CD14-positive monocyte (primary cell): ENCODE data around the gene PPP1R1B. TPM values are rescaled to one million over a fixed set of nuclear protein-coding genes. Genes with fewer than 3 reads are reported as not detected.

ENCODE experiments used
- DNase-seq, 3 donors: peaks; one replicate each; pipeline ENCODE4 v3.0.0-alpha.2; 2011 to 2022
- H2AFZ ChIP-seq: 2 replicates; pipeline ENCODE4 v1.6.0; 2012; ENCODE audit warnings: mild to moderate bottlenecking, low read depth, low read length, inconsistent platforms; ENCODE audit not compliant: insufficient read depth, poor library complexity, severe bottlenecking
- H3K27ac ChIP-seq, 2 donors: 1 replicate in 1 of 2; 2 replicates in 1 of 2; pipeline ENCODE4 v1.5.1; 2012 to 2013; ENCODE audit warnings: low read length in 2 of 2, control low read depth in 1 of 2, inconsistent platforms in 1 of 2, low read depth in 1 of 2, mild to moderate bottlenecking in 1 of 2
- H3K27me3 ChIP-seq, 2 donors: one replicate each; pipeline versions ENCODE4 v1.6.0 to v1.6.1; 2011 to 2013; ENCODE audit warnings: low read length in 2 of 2; ENCODE audit not compliant: control insufficient read depth in 2 of 2, insufficient read depth in 2 of 2
- H3K36me3 ChIP-seq, 2 donors: replicated peaks in 1 of 2; 1 replicate in 1 of 2; 2 replicates in 1 of 2; pipeline versions ENCODE4 v1.5.1 to v1.6.1; 2012 to 2013; ENCODE audit warnings: low read length in 2 of 2, control low read depth in 1 of 2, inconsistent platforms in 1 of 2, mild to moderate bottlenecking in 1 of 2; ENCODE audit not compliant: insufficient read depth in 2 of 2, control insufficient read depth in 1 of 2
- H3K4me1 ChIP-seq, 2 donors: 1 replicate in 1 of 2; 2 replicates in 1 of 2; pipeline versions ENCODE4 v1.5.1 to v1.6.1; 2012 to 2013; ENCODE audit warnings: low read length in 2 of 2, control low read depth in 1 of 2, inconsistent platforms in 1 of 2, mild to moderate bottlenecking in 1 of 2, moderate library complexity in 1 of 2; ENCODE audit not compliant: insufficient read depth in 2 of 2, control insufficient read depth in 1 of 2
- H3K4me2 ChIP-seq: replicated peaks from 2 replicates; pipeline ENCODE3; 2012; ENCODE audit warnings: low read length, moderate library complexity, mild to moderate bottlenecking; ENCODE audit not compliant: poor library complexity, severe bottlenecking; ENCODE audit errors: extremely low read depth
- H3K4me3 ChIP-seq, 3 experiments: fragments of 200-600 bp in 1 of 3; sonication (generic) in 1 of 3; replicated peaks in 1 of 3; 1 replicate in 2 of 3; 2 replicates in 1 of 3; pipeline ENCODE4 v1.5.1; 2011 to 2013; ENCODE audit warnings: low read length in 3 of 3, mild to moderate bottlenecking in 3 of 3, control low read depth in 2 of 3, low read depth in 2 of 3, inconsistent platforms in 1 of 3, moderate library complexity in 1 of 3
- H3K79me2 ChIP-seq: 2 replicates; pipeline ENCODE4 v1.6.0; 2012; ENCODE audit warnings: mild to moderate bottlenecking, control low read depth, inconsistent platforms, low read length, moderate library complexity; ENCODE audit not compliant: insufficient read depth
- H3K9ac ChIP-seq: 2 replicates; pipeline ENCODE4 v1.6.0; 2017; ENCODE audit warnings: low read length, mild to moderate bottlenecking; ENCODE audit not compliant: insufficient read depth, poor library complexity, severe bottlenecking
- H3K9me3 ChIP-seq, 2 donors: replicated peaks in 1 of 2; 1 replicate in 1 of 2; 2 replicates in 1 of 2; pipeline versions ENCODE4 v1.5.1 to v1.6.1; 2012 to 2013; ENCODE audit warnings: low read length in 2 of 2, control low read depth in 1 of 2; ENCODE audit not compliant: control insufficient read depth in 1 of 2, insufficient read depth in 1 of 2
- H4K20me1 ChIP-seq: 2 replicates; pipeline ENCODE4 v1.6.0; 2012; ENCODE audit warnings: mild to moderate bottlenecking, low read length, control low read depth, moderate library complexity; ENCODE audit not compliant: insufficient read depth
- H3K27ac Mint-ChIP-seq, 7 donors: one replicate each; pipeline ENCODE4 v1.8.0; 2020; ENCODE audit warnings: mild to moderate bottlenecking in 7 of 7, mixed read lengths in 7 of 7, moderate library complexity in 6 of 7, inconsistent platforms in 2 of 7
- H3K27me3 Mint-ChIP-seq, 3 donors: one replicate each; pipeline ENCODE4 v1.8.0; 2021 to 2022; ENCODE audit warnings: low read depth in 3 of 3, mild to moderate bottlenecking in 3 of 3, mixed read lengths in 3 of 3, moderate library complexity in 3 of 3, inconsistent platforms in 1 of 3
- H3K36me3 Mint-ChIP-seq, 2 donors: one replicate each; pipeline ENCODE4 v1.8.0; 2020; ENCODE audit warnings: mixed read lengths in 2 of 2, inconsistent platforms in 1 of 2, mild to moderate bottlenecking in 1 of 2
- H3K4me1 Mint-ChIP-seq: one replicate; pipeline ENCODE4 v1.8.0; 2020; ENCODE audit warnings: mild to moderate bottlenecking, mixed read lengths
- H3K4me3 Mint-ChIP-seq, 2 donors: one replicate each; pipeline ENCODE4 v1.8.0; 2020; ENCODE audit warnings: mild to moderate bottlenecking in 2 of 2, mixed read lengths in 2 of 2, moderate library complexity in 1 of 2
- H3K9me3 Mint-ChIP-seq, 7 donors: one replicate each; pipeline ENCODE4 v1.8.0; 2020 to 2022; ENCODE audit warnings: mixed read lengths in 7 of 7, mild to moderate bottlenecking in 6 of 7, moderate library complexity in 6 of 7, inconsistent platforms in 2 of 7
- WGBS: methylation state at CpG from one replicate; pipeline ENCODE4 v1.1.5; 2013; ENCODE audit warnings: missing lambda C conversion rate; ENCODE audit not compliant: insufficient coverage; 5-methylcytosine and 5-hydroxymethylcytosine counted together
- intact Hi-C, 2 donors: fragments of 100-400 bp; cut with micrococcal nuclease; formaldehyde crosslinking; loops; one replicate each; pipeline versions ENCODE4 v1.15.0 to v1.15.1; 2023
- polyA plus RNA-seq, 3 donors: library from polyadenylated mRNA; depleted of rRNA in 1 of 3; unstranded in 2 of 3; stranded (reverse) in 1 of 3; fragments of 300-500 nt in 2 of 3; fragments of >200 nt in 1 of 3; fragmentation: Illumina TruSeq in 2 of 3; gene quantifications; 1 replicate in 2 of 3; 2 replicates in 1 of 3; pipeline ENCODE4 v1.2.3, GENCODE V29; 2012 to 2021
- TF ChIP-seq, protein P1 (sequence below): fragments of 200-600 bp; IDR thresholded peaks from one replicate; pipeline ENCODE4 v1.8.0; 2022; ENCODE audit warnings: antibody characterized with exemption, mild to moderate bottlenecking

The PPP1R1B gene
- polyA plus RNA-seq, 3 donors, result 0.05 TPM; not detected in 2

- Histone ChIP-seq H3K9ac (no peak overlapping the region), H3K9me3 (no peaks in the 10 kb centered on the region), H3K27me3 (no peaks in the 10 kb centered on the region), H3K79me2 (peaks cover 36% of the 10 kb centered on the region), H3K27ac (peak overlapping the region in 1 of 2 donors; percentile 14), H4K20me1 (peaks cover 94% of the 10 kb centered on the region), H2AFZ (no peak overlapping the region), H3K4me3 (no peak overlapping the region), H3K36me3 (peaks cover 18 to 38% of the 10 kb centered on the region in 2 donors), H3K4me1 (peaks cover 0 to 2% of the 10 kb centered on the region in 2 donors), H3K4me2 (no peak overlapping the region)
- 73% methylated on average over 4 of the region's 8 CpGs for WGBS
- Mint-ChIP-seq H3K4me1 (peaks cover 23% of the 10 kb centered on the region), H3K9me3 (no peaks in the 10 kb centered on the region), H3K27me3 (peaks cover 0 to 3% (median 1%) of the 10 kb centered on the region in 3 donors), H3K4me3 (no peak overlapping the region), H3K27ac (peak overlapping the region in 5 of 7 donors; percentile 3 to 72 (median 41)), H3K36me3 (peaks cover 40 to 50% of the 10 kb centered on the region in 2 donors)
- DNase-seq, result no peak
- TF ChIP-seq, protein P1, sequence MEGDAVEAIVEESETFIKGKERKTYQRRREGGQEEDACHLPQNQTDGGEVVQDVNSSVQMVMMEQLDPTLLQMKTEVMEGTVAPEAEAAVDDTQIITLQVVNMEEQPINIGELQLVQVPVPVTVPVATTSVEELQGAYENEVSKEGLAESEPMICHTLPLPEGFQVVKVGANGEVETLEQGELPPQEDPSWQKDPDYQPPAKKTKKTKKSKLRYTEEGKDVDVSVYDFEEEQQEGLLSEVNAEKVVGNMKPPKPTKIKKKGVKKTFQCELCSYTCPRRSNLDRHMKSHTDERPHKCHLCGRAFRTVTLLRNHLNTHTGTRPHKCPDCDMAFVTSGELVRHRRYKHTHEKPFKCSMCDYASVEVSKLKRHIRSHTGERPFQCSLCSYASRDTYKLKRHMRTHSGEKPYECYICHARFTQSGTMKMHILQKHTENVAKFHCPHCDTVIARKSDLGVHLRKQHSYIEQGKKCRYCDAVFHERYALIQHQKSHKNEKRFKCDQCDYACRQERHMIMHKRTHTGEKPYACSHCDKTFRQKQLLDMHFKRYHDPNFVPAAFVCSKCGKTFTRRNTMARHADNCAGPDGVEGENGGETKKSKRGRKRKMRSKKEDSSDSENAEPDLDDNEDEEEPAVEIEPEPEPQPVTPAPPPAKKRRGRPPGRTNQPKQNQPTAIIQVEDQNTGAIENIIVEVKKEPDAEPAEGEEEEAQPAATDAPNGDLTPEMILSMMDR, result no peak
- intact Hi-C loops, result no loop called here
Observed at GRCh38 chr17:39651923-39652586, 25.3 kb downstream of the PPP1R1B start.

GRCh38 chr17:39652587-39653315 is 26.0 kb downstream of the PPP1R1B start:
- H3K9me3 ChIP-seq, result no peaks in the 10 kb centered on the region
- no peak overlapping the region for H3K9ac ChIP-seq
- no peak overlapping the region for H3K4me3 ChIP-seq
- intact Hi-C loops, result no loop called here
- TF ChIP-seq, protein P1, result no peak
- no peaks in the 10 kb centered on the region for H3K9me3 Mint-ChIP-seq
- peaks cover 0 to 2% of the 10 kb centered on the region in 2 donors for H3K4me1 ChIP-seq
- no peak overlapping the region for H2AFZ ChIP-seq
- peaks cover 0 to 3% (median 1%) of the 10 kb centered on the region in 3 donors for H3K27me3 Mint-ChIP-seq
- H3K4me2 ChIP-seq, result no peak overlapping the region
- peaks cover 44 to 57% of the 10 kb centered on the region in 2 donors for H3K36me3 Mint-ChIP-seq
- H3K27ac ChIP-seq, result peak overlapping the region in 1 of 2 donors; percentile 14
- no peak overlapping the region for H3K4me3 Mint-ChIP-seq
- 81% methylated on average over 6 of the region's 7 CpGs for WGBS
- H3K36me3 ChIP-seq, result peaks cover 23 to 45% of the 10 kb centered on the region in 2 donors
- H3K4me1 Mint-ChIP-seq, result peaks cover 23% of the 10 kb centered on the region
- DNase-seq, result no peak
- H4K20me1 ChIP-seq, result peaks cover 93% of the 10 kb centered on the region
- peak overlapping the region in 4 of 7 donors; percentile 3 to 69 (median 26) for H3K27ac Mint-ChIP-seq
- H3K27me3 ChIP-seq, result no peaks in the 10 kb centered on the region
- H3K79me2 ChIP-seq, result peaks cover 29% of the 10 kb centered on the region
